Endodermal cell (in vitro differentiated cells): Measurements from ENCODE around the gene CSRP3. TPM values are rescaled to one million over a fixed set of nuclear protein-coding genes. Genes with fewer than 3 reads are reported as not detected.
"Not testable (repeated sequence)": the region's sequence is repeated elsewhere in the genome, so short reads cannot be mapped to it uniquely, and the experiment has no call there.

ENCODE experiments used
- DNase-seq: peaks from one replicate; pipeline ENCODE4 v3.0.0-alpha.2; 2017
- H3K27ac ChIP-seq: 2 replicates; pipeline ENCODE4 v1.5.1; 2013; ENCODE audit warnings: mild to moderate bottlenecking, low read depth, low read length, moderate library complexity
- H3K27me3 ChIP-seq: 2 replicates; pipeline ENCODE4 v1.6.1; 2013; ENCODE audit warnings: mild to moderate bottlenecking, low read length, moderate library complexity; ENCODE audit not compliant: insufficient read depth, control insufficient read depth, poor library complexity, severe bottlenecking
- H3K36me3 ChIP-seq: 2 replicates; pipeline ENCODE4 v1.7.0; 2013; ENCODE audit warnings: mild to moderate bottlenecking, low read length, moderate library complexity; ENCODE audit not compliant: control insufficient read depth, insufficient read depth
- H3K4me1 ChIP-seq: one replicate; pipeline ENCODE4 v1.7.0; 2013; ENCODE audit warnings: low read length; ENCODE audit not compliant: control insufficient read depth, insufficient read depth
- H3K4me3 ChIP-seq: 2 replicates; pipeline ENCODE4 v1.5.1; 2013; ENCODE audit warnings: mild to moderate bottlenecking, low read length, moderate library complexity
- H3K9ac ChIP-seq: 2 replicates; pipeline ENCODE4 v1.6.1; 2013; ENCODE audit warnings: mild to moderate bottlenecking, low read length, moderate library complexity; ENCODE audit not compliant: poor library complexity, severe bottlenecking; ENCODE audit errors: extremely low read depth
- H3K9me3 ChIP-seq: 2 replicates; pipeline ENCODE4 v1.6.1; 2013; ENCODE audit warnings: mild to moderate bottlenecking, low read length, moderate library complexity; ENCODE audit not compliant: control insufficient read depth
- H3K27ac Mint-ChIP-seq: 2 replicates; pipeline ENCODE4 v1.8.0; 2020; ENCODE audit warnings: mixed read lengths
- H3K27me3 Mint-ChIP-seq: 2 replicates; pipeline ENCODE4 v1.8.0; 2021; ENCODE audit warnings: mild to moderate bottlenecking, mixed read lengths; ENCODE audit not compliant: insufficient read depth
- H3K36me3 Mint-ChIP-seq: 2 replicates; pipeline ENCODE4 v1.8.0; 2020; ENCODE audit warnings: low read depth, mixed read lengths
- H3K4me1 Mint-ChIP-seq: 2 replicates; pipeline ENCODE4 v1.8.0; 2020; ENCODE audit warnings: mixed read lengths
- H3K4me3 Mint-ChIP-seq: 2 replicates; pipeline ENCODE4 v1.8.0; 2020; ENCODE audit warnings: mild to moderate bottlenecking, moderate library complexity, mixed read lengths
- H3K9me3 Mint-ChIP-seq: 2 replicates; pipeline ENCODE4 v1.8.0; 2020; ENCODE audit warnings: mild to moderate bottlenecking, mixed read lengths
- CTCF ChIP-seq: fragments of 200-600 bp; sonication (generic); conservative IDR thresholded peaks from 2 replicates; pipeline ENCODE4 v1.5.0; 2021; ENCODE audit warnings: antibody characterized with exemption, mild to moderate bottlenecking
- WGBS, 2 experiments: methylation state at CpG; one replicate each; pipeline versions ENCODE4 v1.1.5 to v1.1.7; 2013; ENCODE audit warnings: missing lambda C conversion rate in 2 of 2, mixed read lengths in 1 of 2; ENCODE audit not compliant: insufficient coverage in 1 of 2, insufficient read length in 1 of 2; 5-methylcytosine and 5-hydroxymethylcytosine counted together
- total RNA-seq, 2 donors: library from RNA; stranded (reverse); fragmentation: NEBNext Ultra II Directional in 1 of 2; extraction: Animal tissue kit (Norgen Biotek cat#: 25700) in 1 of 2; gene quantifications; 2 replicates in 1 of 2; 3 replicates in 1 of 2; pipeline ENCODE4 v1.2.1, GENCODE V29; 2021

The CSRP3 gene
- total RNA-seq, 2 donors from 2014 or later = not detected

DNA sequence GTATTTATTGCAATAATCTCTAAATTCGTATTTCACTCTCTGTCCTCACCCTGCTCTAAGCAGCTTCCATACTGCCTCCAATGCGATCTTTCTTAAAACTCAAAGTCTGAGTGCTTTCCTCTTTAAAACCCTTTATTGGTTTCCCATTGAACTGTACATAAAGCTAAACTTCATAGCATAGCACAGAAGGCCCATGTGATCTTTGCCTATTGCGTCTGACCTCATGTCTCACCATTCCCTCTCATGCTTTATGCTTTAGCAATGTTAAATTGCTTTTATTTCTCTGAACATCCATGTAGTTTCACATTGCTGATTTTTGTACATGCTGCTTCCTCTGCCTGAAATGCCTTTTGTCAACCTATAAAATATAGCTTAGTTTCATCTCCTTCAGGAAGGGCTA is 56.5 kb downstream of the CSRP3 start:
- Mint-ChIP-seq H3K27ac (no peak overlapping the region), H3K27me3 (no peaks in the 10 kb centered on the region), H3K36me3 (peaks cover 10% of the 10 kb centered on the region), H3K4me1 (no peaks in the 10 kb centered on the region), H3K9me3 (no peaks in the 10 kb centered on the region), H3K4me3 (no peak overlapping the region)
- WGBS, 2 experiments = 60 to 66% methylated on average over 3 of the region's 3 CpGs
- Histone ChIP-seq H3K4me1 (no peaks in the 10 kb centered on the region), H3K4me3 (no peak overlapping the region), H3K9ac (no peak overlapping the region), H3K9me3 (no peaks in the 10 kb centered on the region), H3K27ac (no peak overlapping the region), H3K27me3 (no peaks in the 10 kb centered on the region), H3K36me3 (peaks cover 24% of the 10 kb centered on the region)
- TF ChIP-seq CTCF = no peak
- no peak for DNase-seq

- H3K4me3 Mint-ChIP-seq, H3K27ac ChIP-seq, H3K4me1 ChIP-seq, DNase-seq, H3K4me1 Mint-ChIP-seq, H3K4me3 ChIP-seq, H3K27me3 ChIP-seq, H3K27ac Mint-ChIP-seq, H3K9ac ChIP-seq, H3K27me3 Mint-ChIP-seq: not testable (repeated sequence)
- peaks cover 15% of the 10 kb centered on the region for H3K36me3 ChIP-seq
- WGBS, 2 experiments = 99 to 100% methylated on average over 2 to 3 of the region's 4 CpGs
- Mint-ChIP-seq H3K36me3 (peaks cover 31% of the 10 kb centered on the region), H3K9me3 (peaks cover 44% of the 10 kb centered on the region)
- peaks cover 24% of the 10 kb centered on the region for H3K9me3 ChIP-seq
These were observed 64.9 kb downstream of the CSRP3 start for GRCh38 chr11:19136884-19137283.

- no peak for TF ChIP-seq CTCF
- H3K4me3 Mint-ChIP-seq = no peak overlapping the region
- no peak for DNase-seq
- WGBS, 2 experiments = 100% methylated on average over 1 of the region's 1 CpG; no CpG with 5 or more reads in 1 of the 2 experiments
- H3K27me3 Mint-ChIP-seq = no peaks in the 10 kb centered on the region
- H3K9ac ChIP-seq = no peak overlapping the region
- H3K36me3 ChIP-seq = peaks cover 16% of the 10 kb centered on the region
- H3K27ac ChIP-seq = no peak overlapping the region
- peaks cover 51% of the 10 kb centered on the region for H3K36me3 Mint-ChIP-seq
- peaks cover 58% of the 10 kb centered on the region for H3K9me3 Mint-ChIP-seq
- peak overlapping the region; percentile 40 for H3K4me3 ChIP-seq
- no peaks in the 10 kb centered on the region for H3K4me1 ChIP-seq
- H3K27ac Mint-ChIP-seq = no peak overlapping the region
- H3K9me3 ChIP-seq = peaks cover 32% of the 10 kb centered on the region
- no peaks in the 10 kb centered on the region for H3K27me3 ChIP-seq
- H3K4me1 Mint-ChIP-seq = no peaks in the 10 kb centered on the region
These were observed 67.8 kb downstream of the CSRP3 start for GRCh38 chr11:19134004-19134403.

Other genes starting within 250 kb of the CSRP3 start
- gene MRGPRX2, start 141.3 kb downstream of the CSRP3 start, total RNA-seq = not detected
- gene ZDHHC13, start 84.8 kb downstream of the CSRP3 start, total RNA-seq = 10 to 100 TPM; 26.0 to 29.6 TPM
- 10 to 100 TPM; 10.5 to 12.2 TPM for gene E2F8, start 39.0 kb upstream of the CSRP3 start, total RNA-seq